NCI-H526 (cell line): ENCODE measurements around the gene TGFA.

Source experiments
- DNase-seq, 2 experiments: peaks; one replicate each; lab custom pipeline; 2025; lab: John Stamatoyannopoulos, UW

TGFA gene

GRCh38 chr2:70463581-70463980 is 90.0 kb downstream of the TGFA start:
- no peak for DNase-seq

GRCh38 chr2:70461981-70462876 is 91.4 kb downstream of the TGFA start:
- DNase-seq = no peak

GRCh38 chr2:70461414-70461813 is 92.2 kb downstream of the TGFA start:
- no peak for DNase-seq

GRCh38 chr2:70460333-70460732 is 93.3 kb downstream of the TGFA start:
- no peak for DNase-seq

- DNase-seq = no peak
Measured at GRCh38 chr2:70458661-70459060, 95.0 kb downstream of the TGFA start.

GRCh38 chr2:70456585-70457495 is 96.8 kb downstream of the TGFA start:
- no peak for DNase-seq

- no peak for DNase-seq
Measured at GRCh38 chr2:70454936-70455544, 98.6 kb downstream of the TGFA start.

- no peak for DNase-seq
Measured at GRCh38 chr2:70450641-70451250, 102.9 kb downstream of the TGFA start.

- DNase-seq = no peak
Measured at GRCh38 chr2:70448041-70448440, 105.6 kb downstream of the TGFA start.

GRCh38 chr2:70443726-70444125 is 109.9 kb downstream of the TGFA start:
- DNase-seq = no peak

- no peak for DNase-seq
Measured at GRCh38 chr2:70443078-70443465, 110.6 kb downstream of the TGFA start.

GRCh38 chr2:70442301-70443077 is 111.1 kb downstream of the TGFA start:
- DNase-seq = no peak

- no peak for DNase-seq
Measured at GRCh38 chr2:70440621-70441020, 113.0 kb downstream of the TGFA start.

GRCh38 chr2:70435138-70435537 is 118.5 kb downstream of the TGFA start:
- DNase-seq = no peak

GRCh38 chr2:70433315-70433714 is 120.3 kb downstream of the TGFA start:
- DNase-seq = no peak

- no peak for DNase-seq
Measured at GRCh38 chr2:70431716-70432347, 121.8 kb downstream of the TGFA start.

- DNase-seq = no peak
Measured at GRCh38 chr2:70426341-70426740, 127.3 kb downstream of the TGFA start.

- no peak for DNase-seq
Measured at GRCh38 chr2:70425682-70426301, 127.8 kb downstream of the TGFA start.

- no peak for DNase-seq
Measured at GRCh38 chr2:70420740-70421139, 132.9 kb downstream of the TGFA start.

GRCh38 chr2:70420143-70420542 is 133.5 kb downstream of the TGFA start:
- DNase-seq = peak in 1 of 2 experiments; percentile 17
